Ishikawa (cell line): Measurements from ENCODE around the gene TARS3.

Experiments used
- CEBPB ChIP-seq: IDR thresholded peaks from 2 replicates; pipeline ENCODE4 v1.6.1; 2012
- CREB1 ChIP-seq: IDR thresholded peaks from 2 replicates; pipeline ENCODE4 v1.6.1; 2012; ENCODE audit warnings: low read depth
- EGR1 ChIP-seq: IDR thresholded peaks from 2 replicates; pipeline ENCODE4 v1.6.1; 2012
- EP300 ChIP-seq: IDR thresholded peaks from 2 replicates; pipeline ENCODE4 v1.6.1; 2012; ENCODE audit warnings: borderline replicate concordance
- FOXM1 ChIP-seq: IDR thresholded peaks from 2 replicates; pipeline ENCODE4 v1.6.1; 2012; ENCODE audit warnings: low read depth, borderline replicate concordance
- MAX ChIP-seq: IDR thresholded peaks from 2 replicates; pipeline ENCODE4 v1.6.1; 2012
- NFIC ChIP-seq: IDR thresholded peaks from 2 replicates; pipeline ENCODE4 v1.6.1; 2012
- RAD21 ChIP-seq: IDR thresholded peaks from 2 replicates; pipeline ENCODE4 v1.6.1; 2012; ENCODE audit warnings: low read depth
- REST ChIP-seq: IDR thresholded peaks from 2 replicates; pipeline ENCODE4 v1.6.1; 2012; ENCODE audit warnings: low read depth, mild to moderate bottlenecking
- TAF1 ChIP-seq: IDR thresholded peaks from 2 replicates; pipeline ENCODE4 v1.6.1; 2012; ENCODE audit warnings: low read depth, mild to moderate bottlenecking
- TCF12 ChIP-seq: IDR thresholded peaks from 2 replicates; pipeline ENCODE4 v1.6.1; 2012; ENCODE audit warnings: low read depth
- TEAD4 ChIP-seq: IDR thresholded peaks from 2 replicates; pipeline ENCODE4 v1.6.1; 2012
- USF1 ChIP-seq: IDR thresholded peaks from 2 replicates; pipeline ENCODE4 v1.6.1; 2012
- YY1 ChIP-seq: IDR thresholded peaks from 2 replicates; pipeline ENCODE4 v1.6.1; 2012; ENCODE audit warnings: low read depth
- ZBTB7A ChIP-seq: IDR thresholded peaks from 2 replicates; pipeline ENCODE4 v1.6.1; 2012; ENCODE audit warnings: low read depth

Gene TARS3

GRCh38 chr15:101657968-101658784, 66.1 kb downstream of the TARS3 start:
- TF ChIP-seq TAF1 (no peak), NFIC (peak; percentile 83), TEAD4 (peak; percentile 24; the same call in 1 of the 2 replicates)

- TF ChIP-seq CREB1: no peak
- no peak for TF ChIP-seq EGR1
- no peak for TF ChIP-seq RAD21
- no peak for TF ChIP-seq REST
- TF ChIP-seq EP300: no peak
- no peak for TF ChIP-seq FOXM1
- no peak for TF ChIP-seq MAX
- TF ChIP-seq YY1: no peak
- no peak for TF ChIP-seq TEAD4
- TF ChIP-seq ZBTB7A: no peak
- TF ChIP-seq USF1: no peak
Observed at GRCh38 chr15:101657171-101657570, 67.1 kb downstream of the TARS3 start.

GRCh38 chr15:101654171-101654570, 70.1 kb downstream of the TARS3 start:
- TF ChIP-seq TCF12 (no peak), CEBPB (no peak), REST (no peak), EP300 (no peak), RAD21 (no peak), MAX (no peak), FOXM1 (no peak), YY1 (no peak), TEAD4 (no peak), CREB1 (no peak), USF1 (no peak), NFIC (no peak), EGR1 (no peak), TAF1 (no peak), ZBTB7A (no peak)

- TF ChIP-seq TCF12 (no peak), EGR1 (no peak), YY1 (no peak), CEBPB (no peak), RAD21 (no peak), REST (no peak)
Observed at GRCh38 chr15:101652786-101653430, 71.4 kb downstream of the TARS3 start.
